ENCODE measurements around the gene REPIN1.
A peak's percentile ranks its signal among the peaks of the same experiment; 100 is the strongest.

Gene REPIN1

DNA sequence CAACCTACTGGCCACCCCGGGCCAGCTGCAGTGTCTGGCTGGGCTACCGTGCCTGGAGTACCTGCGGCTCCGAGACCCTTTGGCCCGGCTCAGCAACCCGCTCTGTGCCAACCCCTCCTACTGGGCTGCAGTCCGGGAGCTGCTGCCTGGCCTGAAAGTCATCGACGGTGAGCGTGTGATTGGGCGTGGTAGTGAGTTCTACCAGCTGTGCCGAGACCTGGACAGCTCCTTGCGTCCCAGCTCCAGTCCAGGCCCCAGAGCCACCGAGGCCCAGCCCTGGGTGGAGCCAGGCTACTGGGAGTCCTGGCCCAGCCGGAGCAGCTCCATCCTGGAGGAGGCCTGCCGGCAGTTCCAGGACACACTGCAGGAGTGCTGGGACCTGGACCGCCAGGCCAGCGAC, 31.4 kb upstream of the REPIN1 start:
- no peak for DNase-seq (ENCODE audit: low spot score)

DNA sequence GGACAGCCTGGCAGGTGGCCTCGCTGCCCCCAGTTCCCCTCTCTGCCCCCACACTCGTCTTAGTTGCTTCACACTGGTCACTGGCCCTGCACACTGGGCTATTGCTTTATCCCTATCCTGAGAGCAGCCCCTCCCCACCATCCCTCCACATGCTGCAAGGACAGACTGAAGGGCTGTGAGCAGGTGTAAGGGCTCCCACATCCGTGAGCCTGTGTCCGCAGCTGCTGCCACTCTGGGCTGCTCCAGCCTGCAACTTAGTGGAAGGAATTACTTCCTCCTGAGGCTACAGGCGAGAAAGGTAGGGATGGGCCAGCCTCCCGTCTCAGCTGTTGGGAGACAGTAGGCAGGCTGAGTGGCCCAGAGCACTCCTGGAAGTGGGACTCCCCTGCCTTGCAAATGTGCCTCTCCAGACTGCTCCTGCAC, 31.0 kb upstream of the REPIN1 start:
- no peak for DNase-seq (ENCODE audit: low spot score)

DNA sequence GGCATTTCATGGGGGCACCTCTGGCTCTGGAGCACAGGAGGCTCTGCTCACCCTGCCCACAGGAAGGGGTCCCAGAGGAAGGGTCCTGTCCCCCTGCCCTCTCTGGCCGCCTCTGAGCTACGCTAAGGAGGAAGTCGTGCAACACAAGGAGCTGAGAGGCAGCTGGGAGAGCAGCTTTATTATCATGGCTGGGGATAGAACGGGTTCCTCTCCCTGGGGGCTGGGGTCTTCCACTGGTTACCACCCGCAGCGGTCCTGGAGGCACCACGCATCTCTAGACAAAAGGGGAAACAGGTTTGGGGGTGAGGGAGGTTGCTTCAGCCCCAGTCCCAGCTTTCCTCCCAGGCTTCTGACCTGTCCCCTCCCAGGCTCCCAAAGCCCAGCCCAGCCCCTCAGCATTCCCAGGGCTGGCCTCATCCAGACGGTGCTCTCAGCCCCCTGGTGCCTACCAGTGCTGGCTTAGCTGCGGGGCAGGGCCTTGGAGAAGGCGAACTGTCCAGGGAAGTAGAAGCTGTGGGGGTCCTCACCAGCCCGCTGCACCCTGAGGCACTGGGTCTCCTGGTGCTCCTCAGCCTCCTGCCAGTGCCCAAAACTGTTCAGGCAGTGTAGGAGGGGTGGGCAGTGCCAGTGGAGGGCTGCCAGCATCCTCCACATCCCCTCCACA, 30.3 kb upstream of the REPIN1 start:
- DNase-seq (ENCODE audit: low spot score), result no peak

DNA sequence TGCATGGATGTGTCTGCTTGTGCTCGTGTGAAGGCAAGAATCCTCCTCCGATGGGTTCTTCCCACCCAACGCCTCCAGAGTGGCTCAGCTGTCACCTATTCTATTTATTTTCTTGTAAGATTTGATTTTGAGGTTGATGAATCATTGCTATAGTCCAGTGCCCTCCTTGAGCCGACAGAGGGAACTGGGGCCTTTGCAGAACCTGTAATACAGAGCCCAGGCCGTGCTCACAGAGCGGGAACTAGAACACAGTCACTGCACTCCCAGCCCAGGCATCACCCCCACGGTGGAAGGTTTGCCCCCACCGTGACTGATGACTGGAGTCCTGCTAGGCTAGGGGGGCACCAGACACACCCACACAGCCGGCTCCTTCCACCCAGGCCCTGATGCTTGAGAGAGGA, 29.2 kb upstream of the REPIN1 start:
- no peak for DNase-seq (ENCODE audit: low spot score)

DNA sequence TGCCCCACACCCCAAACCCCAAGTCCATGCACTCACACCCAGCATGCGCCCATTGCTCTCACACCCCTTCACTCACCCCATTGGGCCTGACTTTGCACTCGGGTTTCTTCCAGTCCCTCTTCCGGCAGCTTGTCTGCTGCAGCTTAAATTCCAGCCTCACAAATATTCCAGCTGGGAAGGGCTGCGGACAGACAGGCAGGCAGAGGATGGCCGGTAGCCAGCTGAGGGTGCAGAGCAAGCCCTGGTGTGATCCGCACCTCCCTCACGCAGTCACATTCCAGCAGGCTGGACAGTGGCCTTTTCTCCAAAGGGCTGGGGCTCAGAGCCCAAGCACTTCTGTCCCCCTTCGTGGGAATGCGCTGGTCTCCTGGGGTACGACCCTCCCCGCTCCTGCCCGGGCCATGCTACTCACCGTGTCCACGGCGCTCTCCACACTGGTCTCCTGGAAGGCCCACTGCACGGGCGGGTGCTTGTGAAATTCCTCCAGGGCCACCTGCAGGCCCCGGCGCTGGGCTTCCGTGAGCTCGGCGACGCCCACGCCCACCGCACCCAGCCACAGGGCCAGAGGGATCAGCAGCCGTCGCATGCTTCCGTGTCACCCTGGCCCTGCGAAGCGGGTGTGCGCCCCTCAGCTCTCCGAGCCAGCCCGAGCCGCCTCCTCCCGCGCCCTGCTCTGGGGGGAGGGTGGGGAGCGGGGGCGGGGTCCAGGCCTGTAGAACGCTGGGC, 28.4 kb upstream of the REPIN1 start:
- DNase-seq (ENCODE audit: low spot score), result no peak

DNA sequence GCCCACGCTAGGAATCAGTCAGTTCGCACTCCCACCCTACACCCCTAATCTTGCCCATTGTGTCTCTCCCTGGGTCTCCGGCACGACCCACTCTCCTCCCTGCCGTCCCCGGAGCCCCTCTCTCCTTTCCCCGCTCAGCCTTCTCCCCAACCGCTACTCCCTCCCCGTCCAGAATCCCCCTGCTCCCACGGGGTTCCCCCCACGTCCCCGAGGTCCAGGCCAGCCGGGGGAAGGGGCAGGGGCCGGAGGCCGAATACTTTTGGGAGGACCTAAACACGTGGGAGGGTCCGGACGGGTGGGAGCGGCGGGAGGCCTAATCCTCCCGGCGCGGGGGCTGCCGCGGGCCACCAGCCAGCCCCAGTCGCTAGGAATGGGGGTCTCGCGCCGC, 27.8 kb upstream of the REPIN1 start:
- no peak for DNase-seq (ENCODE audit: low spot score)

DNA sequence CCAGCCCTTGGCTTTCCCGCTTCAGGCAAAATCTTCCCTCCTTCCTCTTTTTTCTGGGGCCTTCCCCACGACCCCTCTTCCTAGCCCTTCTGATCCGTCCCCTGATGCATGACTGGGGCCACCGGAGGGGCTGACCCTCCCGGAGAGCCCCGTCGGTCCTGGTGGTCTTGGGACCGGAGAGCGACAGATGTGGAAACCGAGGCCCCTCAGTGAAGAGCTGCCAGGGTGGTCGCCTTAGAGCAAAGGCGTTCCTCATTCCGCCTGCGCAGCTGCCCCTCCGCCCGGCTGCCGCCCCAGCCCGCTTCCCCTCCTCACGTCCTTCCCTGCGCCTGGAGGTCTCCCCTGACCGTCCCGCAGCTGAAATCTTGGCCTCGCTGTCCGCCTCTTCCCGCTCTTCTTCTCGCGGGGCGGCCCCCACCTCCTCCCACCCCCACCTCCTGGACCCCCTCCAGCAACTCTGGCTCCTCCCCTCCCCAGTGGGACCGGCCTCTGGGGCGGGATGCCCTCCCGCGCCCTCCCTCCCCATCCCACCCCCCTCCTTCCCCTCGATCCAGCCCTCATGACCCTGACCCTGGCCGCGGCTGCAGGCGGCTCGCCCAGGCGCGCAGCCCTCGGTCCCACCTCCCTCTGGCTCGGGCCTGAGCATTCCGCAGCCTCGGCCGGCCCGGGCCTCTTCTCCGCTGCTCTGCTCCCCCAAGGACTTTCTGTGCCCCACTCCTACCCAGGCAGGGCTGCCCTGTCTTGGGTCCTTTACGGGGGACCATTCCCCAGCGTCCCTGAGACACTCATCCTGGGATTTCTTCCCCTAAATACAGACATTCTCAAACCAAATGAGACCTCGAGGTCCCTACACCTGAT, 27.1 kb upstream of the REPIN1 start, which contains the start of gene RARRES2:
TSS of gene RARRES2 (minus strand) at position 367 of the 858 bp plus-strand sequence. CDS start 1,020 bp downstream, outside the sequence.
- no peak for DNase-seq (ENCODE audit: low spot score)

DNA sequence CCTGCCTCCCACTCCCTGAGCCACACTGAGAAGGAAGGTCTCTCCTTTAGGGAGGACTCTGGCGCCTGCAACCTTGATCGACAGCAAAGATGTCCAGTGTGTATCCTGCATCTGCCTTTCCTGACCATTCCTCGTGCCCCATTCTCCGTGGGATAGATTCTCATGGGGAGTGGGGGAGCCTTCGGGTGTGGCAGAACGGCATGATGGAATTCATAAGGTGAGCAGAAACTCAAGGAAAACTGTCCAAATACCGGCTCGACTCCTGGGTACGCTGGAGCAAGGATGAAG, 26.6 kb upstream of the REPIN1 start:
- no peak for DNase-seq (ENCODE audit: low spot score)

DNA sequence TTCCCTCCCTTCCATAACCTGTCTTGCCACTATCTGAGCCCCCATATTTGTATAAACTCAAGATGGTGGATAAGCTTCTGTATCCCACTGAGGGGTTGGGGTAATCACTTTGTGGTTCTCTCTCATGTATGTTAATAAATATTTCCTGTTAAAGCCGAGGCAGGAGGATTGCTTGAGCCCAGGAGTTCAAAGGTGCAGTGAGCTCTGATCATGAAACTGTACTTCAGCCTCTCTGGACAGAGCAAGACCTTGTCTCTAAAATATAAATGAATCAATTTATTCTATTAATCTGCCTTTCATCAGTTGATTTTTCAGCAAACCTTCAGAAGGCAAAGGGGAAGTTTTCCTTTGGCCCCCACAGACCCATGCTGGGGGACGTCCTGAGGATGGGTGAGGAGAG, 25.4 kb upstream of the REPIN1 start:
- DNase-seq (ENCODE audit: low spot score), result no peak

DNA sequence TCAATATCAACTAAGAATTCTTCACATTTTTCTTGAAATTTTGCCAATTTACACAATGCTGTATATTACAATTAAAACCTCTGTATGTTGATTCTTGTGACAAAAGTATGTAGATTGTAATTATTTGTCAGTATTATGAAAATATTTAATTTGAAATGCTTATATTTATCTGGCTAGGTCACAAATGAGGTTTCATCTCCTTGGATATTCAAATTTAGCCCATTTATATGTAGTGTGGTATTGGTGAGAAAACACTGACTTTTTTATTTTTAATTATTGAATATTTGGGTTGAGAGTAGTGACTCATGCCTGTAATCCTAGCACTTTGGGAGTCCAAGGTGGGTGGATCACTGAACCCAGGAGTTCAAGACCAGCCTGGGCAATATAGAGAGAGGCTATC, 24.3 kb upstream of the REPIN1 start:
- DNase-seq (ENCODE audit: low spot score), result no peak

DNA sequence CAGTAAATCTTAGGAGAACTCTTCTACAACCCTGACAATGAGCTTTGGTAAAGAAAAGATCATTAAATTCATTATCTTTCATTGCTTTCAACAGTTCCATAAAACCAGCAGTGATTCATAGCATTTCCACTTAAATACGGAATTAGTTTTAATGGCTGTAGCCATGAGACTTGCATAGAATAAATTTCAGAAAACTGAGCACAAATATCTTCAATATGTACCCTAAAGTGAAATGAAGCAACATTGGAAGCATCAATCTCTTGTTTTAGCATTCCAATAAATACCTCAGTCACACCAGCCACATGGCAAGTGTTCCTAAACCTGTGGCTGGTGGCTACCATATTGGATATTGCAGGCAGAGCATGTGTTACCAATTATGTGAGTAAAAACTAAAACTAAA, 23.6 kb upstream of the REPIN1 start:
- no peak for DNase-seq (ENCODE audit: low spot score)

DNA sequence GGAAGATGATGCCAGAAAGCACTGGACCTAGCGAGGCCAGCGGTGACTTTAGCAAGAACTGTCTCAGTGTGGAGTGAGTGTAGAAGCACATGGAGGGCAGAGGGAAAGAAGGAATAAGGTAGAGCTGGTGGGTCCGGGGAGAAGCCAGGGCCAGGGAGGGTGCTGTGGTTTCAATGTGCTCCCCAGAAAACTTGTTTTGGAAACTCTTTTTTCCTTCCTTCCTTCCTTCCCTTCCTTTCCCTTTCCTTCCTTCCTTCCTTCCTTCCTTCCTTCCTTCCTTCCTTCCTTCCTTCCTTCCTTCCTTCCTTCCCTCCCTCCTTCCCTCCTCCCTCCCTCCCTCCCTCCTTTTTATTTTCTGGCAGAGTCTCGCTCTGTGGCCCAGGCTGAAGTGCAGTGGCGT, 21.7 kb upstream of the REPIN1 start:
- no peak for DNase-seq (ENCODE audit: low spot score)

DNA sequence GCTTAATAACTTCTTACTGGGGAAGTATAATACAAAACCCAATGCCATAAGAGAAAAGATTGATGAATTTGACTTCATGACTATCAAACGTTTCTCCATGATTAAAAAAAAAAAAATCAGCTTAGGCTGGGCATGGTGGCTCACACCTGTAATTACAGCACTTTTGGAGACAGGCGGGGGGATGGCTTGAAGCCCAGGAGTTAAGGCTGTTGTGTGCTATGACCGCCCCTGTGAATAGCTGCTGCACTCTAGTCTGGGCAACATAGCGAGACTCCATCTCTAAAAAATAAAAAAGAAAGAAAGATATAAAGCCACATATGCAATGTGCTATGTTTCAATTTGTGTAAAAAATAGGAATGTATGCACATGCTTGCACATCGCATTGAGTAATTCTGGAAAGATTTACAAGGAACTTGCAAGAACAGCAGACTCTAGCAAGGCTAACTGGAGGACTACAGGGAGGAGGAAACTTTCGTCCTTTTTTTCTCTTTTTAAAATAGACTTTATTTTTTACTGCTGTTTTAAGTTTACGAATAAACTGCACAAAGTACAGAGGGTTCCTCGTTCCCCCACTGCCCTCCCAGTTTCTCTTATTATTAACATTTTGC, 16.9 kb upstream of the REPIN1 start:
- no peak for DNase-seq (ENCODE audit: low spot score)

DNA sequence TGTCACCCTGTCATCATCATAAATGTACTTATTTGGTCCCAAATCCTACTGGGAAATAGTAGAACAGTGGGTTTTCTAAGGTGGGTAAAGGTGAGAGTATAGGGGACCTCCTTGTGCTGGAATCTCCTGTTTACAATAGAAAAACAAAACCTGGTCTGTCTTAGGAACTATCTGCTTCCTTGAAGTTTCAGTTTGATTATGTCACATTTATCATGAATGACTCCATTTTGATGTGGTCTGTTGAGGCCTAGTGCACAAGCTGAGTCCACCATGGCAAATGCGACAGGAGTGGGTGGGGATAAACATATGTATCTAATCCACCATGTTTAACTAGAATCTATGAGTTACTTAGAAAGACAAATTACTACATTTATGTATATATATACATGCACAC, 13.0 kb upstream of the REPIN1 start:
- no peak for DNase-seq (ENCODE audit: low spot score)

DNA sequence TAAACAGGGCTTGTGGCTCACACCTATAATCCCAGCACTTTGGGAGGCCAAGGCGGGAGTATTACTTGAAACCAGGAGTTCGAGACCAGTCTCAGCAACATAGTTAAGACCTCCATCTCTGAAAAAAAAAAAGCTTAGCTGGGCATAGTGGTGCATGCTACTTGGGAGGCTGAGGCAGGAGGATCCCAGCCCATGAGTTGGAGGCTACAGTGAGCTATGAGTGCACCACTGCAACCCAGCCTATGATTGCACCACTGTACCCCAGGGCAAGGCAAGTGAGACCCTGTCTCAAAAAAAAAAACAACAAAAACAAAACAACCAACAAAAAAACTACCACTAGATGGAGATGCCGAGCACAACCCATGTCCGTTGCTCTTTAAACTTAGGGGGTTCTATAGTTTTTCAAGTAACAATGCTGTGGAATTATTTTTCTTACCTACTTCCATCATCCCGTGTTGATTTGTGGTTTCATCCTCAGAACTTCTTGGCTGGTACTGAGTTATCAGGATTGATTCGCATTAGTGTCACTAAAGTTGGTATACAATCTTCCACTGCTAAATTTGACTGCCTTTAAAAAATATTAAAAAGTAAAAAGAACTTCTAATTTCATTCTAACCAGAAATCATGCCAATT, 12.2 kb upstream of the REPIN1 start:
- DNase-seq (ENCODE audit: low spot score), result peak; percentile 53

DNA sequence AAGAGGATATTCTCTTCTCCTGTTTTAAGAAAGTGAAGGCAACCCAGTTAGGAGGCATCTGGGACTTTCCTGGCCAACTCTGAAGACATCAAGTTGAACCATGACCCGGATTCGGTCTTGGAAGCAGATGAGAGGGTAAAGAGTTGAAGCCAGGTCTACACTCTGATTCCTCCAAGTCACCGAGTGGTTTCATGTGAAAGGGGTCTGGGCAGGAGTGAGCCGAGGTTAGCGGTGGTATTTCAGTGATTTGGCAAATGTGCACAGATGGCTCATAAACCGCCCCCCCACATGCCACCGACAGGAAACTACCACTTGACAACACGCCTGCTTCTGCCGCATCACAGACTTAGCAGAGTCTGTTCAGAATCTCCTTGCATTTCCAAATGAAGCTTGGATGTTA, 11.4 kb upstream of the REPIN1 start:
- peak; percentile 81 for DNase-seq (ENCODE audit: low spot score)

DNA sequence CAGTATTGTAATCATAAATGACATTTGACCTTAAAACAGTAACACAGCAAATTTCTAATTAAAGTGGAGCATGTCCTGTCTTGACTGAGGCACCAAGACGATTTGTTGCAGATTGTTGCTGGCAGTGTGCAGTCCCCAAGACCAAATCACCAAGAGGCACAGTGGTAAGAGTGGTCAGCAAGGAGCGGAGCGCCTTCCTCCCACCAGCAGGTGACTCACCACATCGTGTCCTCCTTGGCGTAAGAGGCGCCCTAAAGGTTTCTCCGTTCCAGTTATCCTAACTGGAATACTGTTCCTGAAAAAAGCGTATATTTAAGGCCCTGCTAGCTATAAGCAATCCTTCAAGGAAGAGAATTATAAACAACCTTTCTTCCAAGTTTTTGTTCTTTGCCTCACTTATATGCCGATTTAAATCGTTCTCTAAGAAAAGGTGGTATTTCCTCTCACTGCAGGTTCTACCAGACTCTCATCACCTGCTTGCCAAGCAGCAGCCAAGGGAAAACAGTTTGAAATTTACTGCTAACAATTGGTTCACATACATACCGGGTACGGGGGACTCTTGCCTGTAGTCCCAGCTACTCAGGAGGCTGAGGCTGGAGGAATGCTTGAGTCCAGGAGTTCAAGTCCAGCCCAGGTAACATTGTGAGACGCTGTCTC, 10.7 kb upstream of the REPIN1 start:
- DNase-seq (ENCODE audit: low spot score), result no peak

DNA sequence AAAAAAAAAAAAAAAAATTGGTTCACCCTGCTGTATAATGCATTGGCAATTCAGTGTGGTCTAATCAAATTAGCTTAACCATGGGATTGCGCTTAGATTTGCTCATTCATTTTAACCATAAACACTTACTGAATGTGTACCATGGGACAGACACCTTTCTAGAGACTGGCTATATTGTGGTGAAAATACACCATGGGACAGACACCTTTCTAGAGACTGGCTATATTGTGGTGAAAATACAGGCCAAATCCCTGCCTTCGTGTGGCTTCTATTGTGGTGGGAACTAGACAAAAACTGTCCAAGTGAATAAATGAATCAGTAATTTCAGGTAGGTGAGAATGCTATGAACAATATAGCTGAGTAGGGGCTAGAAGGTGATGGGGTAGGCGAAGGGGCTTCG, 10.2 kb upstream of the REPIN1 start:
- DNase-seq (ENCODE audit: low spot score), result no peak

DNA sequence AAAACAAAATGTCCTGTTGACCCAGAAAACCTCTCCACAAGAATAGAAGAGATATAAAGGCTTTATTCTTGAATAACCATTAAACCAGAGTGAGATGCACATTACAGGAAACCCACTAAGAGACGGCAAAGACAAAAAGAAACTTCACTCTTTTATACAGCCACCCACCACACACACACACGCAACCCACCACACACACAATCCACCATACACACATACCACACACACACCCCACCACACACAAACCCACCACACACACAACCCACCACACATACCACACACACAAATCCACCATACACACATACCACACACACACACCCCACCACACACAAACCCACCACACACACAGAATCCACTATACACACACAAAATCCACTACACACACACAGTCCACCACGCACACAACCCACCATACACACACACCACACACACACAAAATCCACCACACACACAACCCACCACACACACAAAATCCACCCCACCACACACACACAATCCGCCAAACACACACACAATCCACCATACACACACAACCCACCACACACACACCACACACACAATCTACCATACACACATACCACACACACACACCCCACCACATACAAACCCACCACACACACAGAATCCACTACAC, 9.5 kb upstream of the REPIN1 start:
- DNase-seq (ENCODE audit: low spot score), result no peak

DNA sequence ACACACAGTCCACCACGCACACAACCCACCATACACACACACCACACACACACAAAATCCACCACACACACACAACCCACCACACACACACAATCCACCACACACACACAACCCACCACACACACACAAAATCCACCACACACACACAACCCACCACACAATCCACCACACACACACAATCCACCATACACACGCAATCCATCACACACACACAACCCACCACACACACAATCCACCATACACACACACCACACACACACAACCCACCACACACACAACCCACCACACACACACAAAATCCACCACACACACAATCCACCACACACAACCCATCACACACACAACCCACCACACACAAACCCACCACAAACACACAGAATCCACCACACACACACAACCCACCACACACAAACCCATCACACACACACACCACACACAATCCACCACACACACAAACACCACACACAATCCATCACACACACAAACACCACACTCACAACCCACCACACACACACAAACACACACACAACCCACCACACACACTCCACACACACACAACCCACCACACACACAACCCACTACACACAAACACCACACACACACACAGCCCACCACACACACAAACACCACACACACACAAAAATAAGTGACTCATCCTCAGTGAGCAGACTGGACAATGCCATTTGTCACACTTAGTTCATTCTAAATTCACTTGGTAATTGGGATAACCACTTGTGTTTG, 8.8 kb upstream of the REPIN1 start:
- no peak for DNase-seq (ENCODE audit: low spot score)
